GM12878 (cell line): ENCODE measurements around the gene SPTBN1.

Experiments used
- EGR1 ChIP-seq, 2 experiments: IDR thresholded peaks; 1 replicate in 1 of 2; 2 replicates in 1 of 2; pipeline ENCODE4 v1.6.1; 2011 to 2012; ENCODE audit warnings: low read depth in 2 of 2, low read length in 2 of 2, borderline replicate concordance in 1 of 2, mild to moderate bottlenecking in 1 of 2, moderate library complexity in 1 of 2
- EP300 ChIP-seq, 2 experiments: fragments of 150-350 bp in 1 of 2; IDR thresholded peaks; 2 replicates each; pipeline ENCODE4 v1.6.1; 2011 to 2012; ENCODE audit warnings: low read depth in 2 of 2, low read length in 2 of 2, borderline replicate concordance in 1 of 2, improper control_type of control experiment in 1 of 2, inconsistent platforms in 1 of 2; ENCODE audit not compliant: control insufficient read depth in 1 of 2
- FOS ChIP-seq: IDR thresholded peaks from 3 replicates; pipeline ENCODE4 v1.6.1; 2011; ENCODE audit warnings: borderline replicate concordance; ENCODE audit not compliant: insufficient read length; ENCODE audit errors: extremely low read depth
- FOXM1 ChIP-seq: IDR thresholded peaks from 2 replicates; pipeline ENCODE4 v1.6.1; 2012; ENCODE audit warnings: low read depth, mild to moderate bottlenecking, inconsistent platforms, low read length, moderate library complexity
- GATAD2B ChIP-seq: fragments of 450-650 bp; conservative IDR thresholded peaks from 2 replicates; pipeline ENCODE4 v1.6.1; 2017; ENCODE audit warnings: low read depth, mild to moderate bottlenecking, moderate library complexity
- SUZ12 ChIP-seq: fragments of 200-600 bp; sonication (generic); IDR thresholded peaks from one replicate; pipeline ENCODE4 v1.6.1; 2018; ENCODE audit warnings: antibody characterized with exemption, mild to moderate bottlenecking; ENCODE audit not compliant: unreplicated experiment

- TF ChIP-seq FOS: no peak
- no peak for TF ChIP-seq SUZ12
- TF ChIP-seq EP300 (IDR thresholded peaks at IDR 0.05; ENCODE audit: borderline replicate concordance in 1 of 2, control insufficient read depth in 1 of 2, low read depth in 2 of 2, low read length in 2 of 2): no peak
- no peak for TF ChIP-seq FOXM1
- TF ChIP-seq GATAD2B: no peak
- no peak for TF ChIP-seq EGR1 (IDR thresholded peaks at IDR 0.05; ENCODE audit: borderline replicate concordance in 1 of 2, low read depth in 2 of 2, low read length in 2 of 2)
These were observed 20.7 kb downstream of the SPTBN1 start for GRCh38 chr2:54476852-54477251.
